SU-DHL-6 (cell line): ENCODE data around the gene DST.

ENCODE experiments used
- H2AFZ ChIP-seq: fragments of 200-600 bp; sonication (generic); 2 replicates; pipeline ENCODE4 v1.6.1; 2014; ENCODE audit warnings: low read depth, mild to moderate bottlenecking, moderate library complexity, mixed read lengths, antibody characterized with exemption, low read length; ENCODE audit not compliant: severe bottlenecking
- H3F3A ChIP-seq: fragments of 200-600 bp; shearing (Covaris generic); 2 replicates; pipeline ENCODE4 v1.6.0; 2016; ENCODE audit warnings: antibody characterized with exemption, mild to moderate bottlenecking; ENCODE audit not compliant: insufficient read depth
- H3K27ac ChIP-seq: fragments of 200-600 bp; sonication (generic); 2 replicates; pipeline ENCODE4 v1.5.1; 2016; ENCODE audit warnings: low read depth, mild to moderate bottlenecking, low read length, moderate library complexity, mixed read lengths
- H3K27me3 ChIP-seq: fragments of 200-600 bp; sonication (generic), shearing (Covaris generic); 2 replicates; pipeline ENCODE4 v1.6.0; 2014; ENCODE audit warnings: mild to moderate bottlenecking, low read length
- H3K36me3 ChIP-seq: fragments of 200-600 bp; sonication (generic); 2 replicates; pipeline ENCODE4 v1.6.1; 2014; ENCODE audit warnings: mild to moderate bottlenecking, low read length, mixed read lengths
- H3K4me2 ChIP-seq: fragments of 300-600, 200-600 bp; shearing (Covaris generic), sonication (generic); 2 replicates; pipeline ENCODE4 v1.6.0; 2014; ENCODE audit warnings: low read length, low read depth, mild to moderate bottlenecking; ENCODE audit not compliant: poor library complexity, severe bottlenecking
- H3K4me3 ChIP-seq: fragments of 200-600 bp; sonication (generic); 2 replicates; pipeline ENCODE4 v1.5.1; 2014; ENCODE audit warnings: antibody characterized with exemption, low read length, mild to moderate bottlenecking, mixed read lengths; ENCODE audit not compliant: insufficient read depth, poor library complexity, severe bottlenecking
- H3K79me2 ChIP-seq: fragments of 200-600 bp; sonication (generic); 2 replicates; pipeline ENCODE4 v1.6.1; 2014; ENCODE audit warnings: mild to moderate bottlenecking, low read length, moderate library complexity; ENCODE audit not compliant: insufficient read depth
- H3K9ac ChIP-seq: fragments of 200-600 bp; sonication (generic); 2 replicates; pipeline ENCODE4 v1.7.0; 2014; ENCODE audit warnings: mild to moderate bottlenecking, low read length
- H3K9me2 ChIP-seq: fragments of 200-600 bp; sonication (generic); replicated peaks from 2 replicates; pipeline ENCODE4 v1.6.1; 2014; ENCODE audit warnings: low read length; ENCODE audit not compliant: insufficient read depth
- H3K9me3 ChIP-seq: fragments of 200-600 bp; sonication (generic); 2 replicates; pipeline ENCODE4 v1.6.1; 2014; ENCODE audit warnings: low read length, mixed read lengths; ENCODE audit not compliant: insufficient read depth
- H4K20me1 ChIP-seq: fragments of 200-600 bp; sonication (generic); 2 replicates; pipeline ENCODE4 v1.6.1; 2014; ENCODE audit warnings: low read depth, mild to moderate bottlenecking, antibody characterized with exemption, low read length, moderate library complexity, mixed read lengths
- CTCF ChIP-seq: fragments of 200-600 bp; sonication (generic); IDR thresholded peaks from one replicate; pipeline ENCODE4 v1.5.1; 2017; ENCODE audit warnings: antibody characterized with exemption, mild to moderate bottlenecking, low read length, moderate library complexity; ENCODE audit not compliant: insufficient read depth, poor library complexity, severe bottlenecking
- EZH2phosphoT487 ChIP-seq: fragments of 200-600 bp; sonication (generic), shearing (Covaris generic); conservative IDR thresholded peaks from 2 replicates; pipeline ENCODE4 v1.6.1; 2018; ENCODE audit warnings: mild to moderate bottlenecking, antibody characterized with exemption, low read length, moderate library complexity, mixed read lengths

Gene DST

GRCh38 chr6:56434606-56435005, 208.1 kb downstream of the DST start:
- TF ChIP-seq EZH2phosphoT487 = no peak
- no peak for TF ChIP-seq CTCF
- H4K20me1 ChIP-seq = no peaks in the 10 kb centered on the region
- H3F3A ChIP-seq = no peaks in the 10 kb centered on the region
- H3K36me3 ChIP-seq = no peaks in the 10 kb centered on the region
- no peaks in the 10 kb centered on the region for H3K9me2 ChIP-seq
- H2AFZ ChIP-seq = no peak overlapping the region
- H3K4me2 ChIP-seq = no peak overlapping the region
- H3K9ac ChIP-seq = no peak overlapping the region
- peaks cover 4% of the 10 kb centered on the region; the same call in 1 of the 2 replicates for H3K9me3 ChIP-seq
- H3K27ac ChIP-seq = no peak overlapping the region
- no peak overlapping the region for H3K4me3 ChIP-seq
- H3K27me3 ChIP-seq = no peaks in the 10 kb centered on the region
- H3K79me2 ChIP-seq = no peaks in the 10 kb centered on the region

GRCh38 chr6:56433119-56433518, 209.6 kb downstream of the DST start:
- Histone ChIP-seq H3F3A (no peaks in the 10 kb centered on the region), H3K79me2 (no peaks in the 10 kb centered on the region), H3K4me2 (no peak overlapping the region), H3K9me2 (no peaks in the 10 kb centered on the region), H3K4me3 (no peak overlapping the region), H3K36me3 (no peaks in the 10 kb centered on the region), H3K27me3 (no peaks in the 10 kb centered on the region), H3K27ac (no peak overlapping the region), H3K9ac (no peak overlapping the region), H3K9me3 (no peaks in the 10 kb centered on the region), H2AFZ (no peak overlapping the region), H4K20me1 (no peaks in the 10 kb centered on the region)
- TF ChIP-seq CTCF (no peak), EZH2phosphoT487 (no peak)

GRCh38 chr6:56432194-56432593, 210.5 kb downstream of the DST start:
- no peaks in the 10 kb centered on the region for H3F3A ChIP-seq
- H3K27me3 ChIP-seq = no peaks in the 10 kb centered on the region
- no peak overlapping the region for H3K9ac ChIP-seq
- H3K4me2 ChIP-seq = no peak overlapping the region
- no peaks in the 10 kb centered on the region for H3K9me2 ChIP-seq
- H3K79me2 ChIP-seq = no peaks in the 10 kb centered on the region
- no peaks in the 10 kb centered on the region for H4K20me1 ChIP-seq
- H2AFZ ChIP-seq = no peak overlapping the region
- H3K9me3 ChIP-seq = no peaks in the 10 kb centered on the region
- H3K27ac ChIP-seq = no peak overlapping the region
- TF ChIP-seq CTCF (no peak), EZH2phosphoT487 (no peak)
- no peaks in the 10 kb centered on the region for H3K36me3 ChIP-seq
- H3K4me3 ChIP-seq = no peak overlapping the region
